Fibroblast of lung (primary cell): Measurements from ENCODE around the gene GP1BB. TPM values are rescaled to one million over a fixed set of nuclear protein-coding genes. Genes with fewer than 3 reads are reported as not detected.

Source experiments
- DNase-seq, 2 donors: peaks; one replicate each; pipeline versions ENCODE4 v3.0.0 to v3.0.0-alpha.2; 2010; ENCODE audit warnings: low read depth in 2 of 2
- H2AFZ ChIP-seq: 2 replicates; pipeline ENCODE4 v1.5.1; 2012; ENCODE audit warnings: low read length, control low read depth, inconsistent platforms
- H3K27ac ChIP-seq: 2 replicates; pipeline ENCODE4 v1.5.1; 2011; ENCODE audit warnings: low read length, control low read depth; ENCODE audit not compliant: insufficient read depth
- H3K27me3 ChIP-seq: 2 replicates; pipeline ENCODE4 v1.5.1; 2011; ENCODE audit warnings: mild to moderate bottlenecking, low read length; ENCODE audit not compliant: control insufficient read depth, insufficient read depth
- H3K36me3 ChIP-seq: 2 replicates; pipeline ENCODE4 v1.5.1; 2011; ENCODE audit warnings: low read length; ENCODE audit not compliant: control insufficient read depth, insufficient read depth
- H3K4me1 ChIP-seq: 2 replicates; pipeline ENCODE4 v1.5.1; 2011; ENCODE audit warnings: low read length; ENCODE audit not compliant: control insufficient read depth, insufficient read depth; ENCODE audit errors: extremely low read depth
- H3K4me2 ChIP-seq: 2 replicates; pipeline ENCODE4 v1.5.1; 2011; ENCODE audit warnings: low read length, control low read depth; ENCODE audit not compliant: insufficient read depth; ENCODE audit errors: extremely low read depth
- H3K4me3 ChIP-seq, 4 experiments: fragments of 200-600 bp in 1 of 4; sonication (generic) in 1 of 4; replicated peaks in 1 of 4; 2 replicates each; pipeline ENCODE4 v1.5.1; 2011 to 2016; ENCODE audit warnings: low read length in 4 of 4, low read depth in 3 of 4, mild to moderate bottlenecking in 3 of 4, control low read depth in 2 of 4, inconsistent platforms in 1 of 4, mixed read lengths in 1 of 4; ENCODE audit not compliant: insufficient read depth in 1 of 4; ENCODE audit errors: control extremely low read depth in 1 of 4
- H3K79me2 ChIP-seq: 2 replicates; pipeline ENCODE4 v1.5.1; 2012; ENCODE audit warnings: mild to moderate bottlenecking, low read length, inconsistent platforms; ENCODE audit not compliant: control insufficient read depth, insufficient read depth
- H3K9ac ChIP-seq: 2 replicates; pipeline ENCODE4 v1.5.1; 2011; ENCODE audit warnings: mild to moderate bottlenecking, low read length, control low read depth; ENCODE audit not compliant: insufficient read depth
- H3K9me3 ChIP-seq: 2 replicates; pipeline ENCODE4 v1.5.1; 2012; ENCODE audit warnings: low read depth, low read length; ENCODE audit not compliant: control insufficient read depth, insufficient read depth
- H4K20me1 ChIP-seq: 2 replicates; pipeline ENCODE4 v1.5.1; 2011; ENCODE audit warnings: low read length; ENCODE audit not compliant: control insufficient read depth, insufficient read depth; ENCODE audit errors: extremely low read depth
- EZH2 ChIP-seq: IDR thresholded peaks from 2 replicates; pipeline ENCODE4 v1.5.1; 2012; ENCODE audit warnings: low read length, control low read depth, mild to moderate bottlenecking; ENCODE audit errors: missing control alignments
- polyA plus RNA-seq, 2 donors: library from polyadenylated mRNA; depleted of rRNA in 1 of 2; stranded (reverse) in 1 of 2; unstranded in 1 of 2; fragments of >200 nt; gene quantifications; 2 replicates each; pipeline ENCODE4 v1.2.1, GENCODE V29; 2011 to 2012; ENCODE audit warnings: missing spikeins in 1 of 2
- total RNA-seq: library from RNA; depleted of rRNA; stranded (reverse); fragments of >200 nt; gene quantifications from 2 replicates; pipeline ENCODE4 v1.2.1, GENCODE V29; 2014
- TF ChIP-seq, protein P1 (sequence below), 2 donors: IDR thresholded peaks in 1 of 2; conservative IDR thresholded peaks in 1 of 2; 1 replicate in 1 of 2; 2 replicates in 1 of 2; pipeline ENCODE4 v1.5.1; 2011 to 2012; ENCODE audit warnings: low read length in 2 of 2, control low read depth in 1 of 2, inconsistent platforms in 1 of 2, low read depth in 1 of 2, mild to moderate bottlenecking in 1 of 2

The GP1BB gene
- total and polyA plus RNA-seq, 2 donors (not counting 1 experiment from before 2014, with no cell fraction given): 0.50 to 1.8 TPM

- H3K27me3 ChIP-seq: no peaks in the 10 kb centered on the region
- H2AFZ ChIP-seq: no peak overlapping the region
- no peak overlapping the region for H3K4me3 ChIP-seq
- no peak overlapping the region for H3K27ac ChIP-seq
- H3K36me3 ChIP-seq: no peaks in the 10 kb centered on the region
- no peaks in the 10 kb centered on the region for H4K20me1 ChIP-seq
- H3K4me1 ChIP-seq: no peaks in the 10 kb centered on the region
- H3K9me3 ChIP-seq: no peaks in the 10 kb centered on the region
- no peak overlapping the region for H3K4me2 ChIP-seq
- TF ChIP-seq EZH2: no peak
- TF ChIP-seq, protein P1, sequence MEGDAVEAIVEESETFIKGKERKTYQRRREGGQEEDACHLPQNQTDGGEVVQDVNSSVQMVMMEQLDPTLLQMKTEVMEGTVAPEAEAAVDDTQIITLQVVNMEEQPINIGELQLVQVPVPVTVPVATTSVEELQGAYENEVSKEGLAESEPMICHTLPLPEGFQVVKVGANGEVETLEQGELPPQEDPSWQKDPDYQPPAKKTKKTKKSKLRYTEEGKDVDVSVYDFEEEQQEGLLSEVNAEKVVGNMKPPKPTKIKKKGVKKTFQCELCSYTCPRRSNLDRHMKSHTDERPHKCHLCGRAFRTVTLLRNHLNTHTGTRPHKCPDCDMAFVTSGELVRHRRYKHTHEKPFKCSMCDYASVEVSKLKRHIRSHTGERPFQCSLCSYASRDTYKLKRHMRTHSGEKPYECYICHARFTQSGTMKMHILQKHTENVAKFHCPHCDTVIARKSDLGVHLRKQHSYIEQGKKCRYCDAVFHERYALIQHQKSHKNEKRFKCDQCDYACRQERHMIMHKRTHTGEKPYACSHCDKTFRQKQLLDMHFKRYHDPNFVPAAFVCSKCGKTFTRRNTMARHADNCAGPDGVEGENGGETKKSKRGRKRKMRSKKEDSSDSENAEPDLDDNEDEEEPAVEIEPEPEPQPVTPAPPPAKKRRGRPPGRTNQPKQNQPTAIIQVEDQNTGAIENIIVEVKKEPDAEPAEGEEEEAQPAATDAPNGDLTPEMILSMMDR (conservative IDR thresholded peaks at IDR 0.05 in 1 of 2, IDR thresholded peaks at IDR 0.05 in 1 of 2; ENCODE audit: low read depth in 1 of 2, low read length in 2 of 2): no peak
- H3K79me2 ChIP-seq: no peaks in the 10 kb centered on the region
- DNase-seq: no peak
- H3K9ac ChIP-seq: no peak overlapping the region
Measured at GRCh38 chr22:19731361-19732135, 8.2 kb downstream of the GP1BB start.

GRCh38 chr22:19732403-19733113 is 9.2 kb downstream of the GP1BB start:
- H3K4me3 ChIP-seq: no peak overlapping the region
- no peak for DNase-seq
- no peak overlapping the region for H3K27ac ChIP-seq
- H3K9me3 ChIP-seq: no peaks in the 10 kb centered on the region
- no peak overlapping the region for H3K4me2 ChIP-seq
- no peak overlapping the region for H3K9ac ChIP-seq
- TF ChIP-seq, protein P1 (conservative IDR thresholded peaks at IDR 0.05 in 1 of 2, IDR thresholded peaks at IDR 0.05 in 1 of 2; ENCODE audit: low read depth in 1 of 2, low read length in 2 of 2): no peak
- TF ChIP-seq EZH2: no peak
- H4K20me1 ChIP-seq: no peaks in the 10 kb centered on the region
- no peaks in the 10 kb centered on the region for H3K27me3 ChIP-seq
- no peak overlapping the region for H2AFZ ChIP-seq
- no peaks in the 10 kb centered on the region for H3K79me2 ChIP-seq
- no peaks in the 10 kb centered on the region for H3K4me1 ChIP-seq
- H3K36me3 ChIP-seq: no peaks in the 10 kb centered on the region

GRCh38 chr22:19733755-19734154 is 10.4 kb downstream of the GP1BB start:
- H3K9ac ChIP-seq: no peak overlapping the region
- no peaks in the 10 kb centered on the region for H3K36me3 ChIP-seq
- no peaks in the 10 kb centered on the region for H3K4me1 ChIP-seq
- no peak overlapping the region for H3K4me2 ChIP-seq
- DNase-seq: no peak
- H3K9me3 ChIP-seq: no peaks in the 10 kb centered on the region
- TF ChIP-seq, protein P1 (conservative IDR thresholded peaks at IDR 0.05 in 1 of 2, IDR thresholded peaks at IDR 0.05 in 1 of 2; ENCODE audit: low read depth in 1 of 2, low read length in 2 of 2): no peak
- no peak for TF ChIP-seq EZH2
- H3K27me3 ChIP-seq: no peaks in the 10 kb centered on the region
- H4K20me1 ChIP-seq: no peaks in the 10 kb centered on the region
- H2AFZ ChIP-seq: no peak overlapping the region
- H3K4me3 ChIP-seq: no peak overlapping the region
- H3K79me2 ChIP-seq: no peaks in the 10 kb centered on the region
- no peak overlapping the region for H3K27ac ChIP-seq
